ENCODE data around the gene BBS9.
"Not testable (repeated sequence)": the region's sequence is repeated elsewhere in the genome, so short reads cannot be mapped to it uniquely, and the experiment has no call there.

Gene BBS9

DNA sequence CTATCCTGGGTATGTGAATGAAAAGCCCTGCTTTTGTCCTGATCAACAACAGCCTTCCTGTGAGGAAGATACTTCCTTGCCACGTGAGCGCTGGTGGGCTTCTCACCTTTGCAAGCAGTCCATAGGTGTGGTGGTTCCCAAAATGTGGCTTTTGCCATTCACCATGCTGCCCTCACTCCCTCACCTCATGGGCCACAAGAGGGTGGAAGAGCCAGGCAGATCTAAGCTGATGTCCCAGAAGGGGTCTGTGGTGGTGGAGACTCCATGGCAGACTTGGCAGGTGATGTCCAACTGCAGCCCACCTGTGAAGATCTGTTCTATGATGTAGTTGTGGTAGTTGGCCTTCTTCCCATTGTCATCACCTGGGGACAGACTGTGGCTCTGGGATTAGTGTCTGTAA lies 147.4 kb downstream of the BBS9 start:
- no peak for DNase-seq (ENCODE audit: low read depth in 2 of 2)

DNA sequence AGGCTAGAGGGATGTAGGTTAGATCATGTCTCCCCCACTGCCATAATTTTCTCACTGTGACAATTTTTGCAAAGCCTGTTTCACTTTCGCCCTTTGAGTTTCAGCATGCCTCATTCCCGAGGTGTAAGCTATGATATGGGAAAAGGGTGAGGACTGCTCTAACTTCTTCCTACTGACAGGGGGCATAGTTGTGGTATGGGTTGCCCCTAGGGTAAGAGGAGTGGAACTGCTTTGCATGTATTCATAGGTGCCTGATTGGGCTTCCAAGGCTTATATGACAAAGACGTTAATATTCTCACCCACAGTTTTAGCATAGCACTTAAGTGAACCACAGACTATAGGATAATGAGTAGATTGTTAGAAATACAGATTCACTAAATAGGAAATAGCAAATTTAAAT lies 148.7 kb downstream of the BBS9 start:
- no peak for DNase-seq (ENCODE audit: low read depth in 2 of 2)

DNA sequence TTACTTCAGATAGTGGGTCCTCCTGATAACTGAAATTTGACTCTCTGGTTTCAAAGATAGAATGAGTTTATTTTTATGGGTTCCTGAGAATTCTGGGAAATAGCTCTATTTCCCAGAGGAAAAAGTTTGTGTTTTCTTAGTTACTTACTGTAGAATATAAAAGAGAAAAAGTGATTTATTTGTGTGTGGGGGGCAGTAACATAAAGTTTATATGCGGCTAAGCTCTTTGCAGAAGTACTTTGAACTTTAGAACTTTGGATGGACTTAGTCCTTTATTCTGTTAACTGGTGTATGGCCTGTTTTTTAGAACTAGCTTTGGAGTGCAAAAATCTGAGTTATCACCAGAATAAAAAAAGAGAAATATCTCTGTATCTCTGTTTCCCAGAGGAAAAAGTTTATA lies 157.1 kb downstream of the BBS9 start:
- DNase-seq (ENCODE audit: low read depth in 2 of 2) = no peak

DNA sequence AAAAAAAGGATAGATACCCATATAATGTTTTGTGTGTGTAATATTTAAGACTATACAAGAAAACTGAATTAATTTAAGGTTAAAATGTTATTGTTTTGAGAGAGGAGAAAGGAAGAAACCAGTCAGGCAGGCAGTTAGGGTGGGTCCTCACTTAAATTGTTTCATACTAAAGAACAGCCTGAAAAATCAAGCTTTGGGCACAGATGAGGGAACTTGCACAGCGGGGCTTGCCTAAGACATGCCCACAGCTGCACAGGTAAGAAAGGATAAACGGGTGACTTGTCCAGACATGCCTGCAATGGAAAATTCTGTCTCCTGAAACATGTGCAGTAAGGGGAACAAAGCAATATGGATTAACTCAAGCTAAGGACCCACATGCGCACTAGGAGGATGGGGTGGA lies 158.4 kb downstream of the BBS9 start:
- DNase-seq (ENCODE audit: low read depth in 2 of 2) = no peak

DNA sequence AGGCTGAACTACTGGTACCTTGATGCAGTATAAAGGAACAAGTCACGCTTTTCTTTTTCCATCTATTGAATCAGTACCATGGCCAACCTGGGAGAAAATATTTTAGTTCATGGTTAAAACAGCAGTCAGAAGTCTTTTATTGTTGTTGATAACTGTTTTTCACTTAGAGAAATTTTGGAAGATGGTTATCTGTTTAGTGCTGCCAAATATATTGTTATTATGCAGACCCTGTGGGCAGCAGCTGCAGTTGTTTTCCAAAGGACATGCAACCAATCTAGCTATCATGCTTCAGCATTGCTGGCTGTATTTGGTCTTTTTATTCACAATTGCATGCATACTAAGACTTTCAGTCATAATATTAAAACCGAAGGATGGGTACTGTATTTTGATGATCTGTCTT lies 169.5 kb downstream of the BBS9 start:
- DNase-seq (ENCODE audit: low read depth in 2 of 2) = no peak

DNA sequence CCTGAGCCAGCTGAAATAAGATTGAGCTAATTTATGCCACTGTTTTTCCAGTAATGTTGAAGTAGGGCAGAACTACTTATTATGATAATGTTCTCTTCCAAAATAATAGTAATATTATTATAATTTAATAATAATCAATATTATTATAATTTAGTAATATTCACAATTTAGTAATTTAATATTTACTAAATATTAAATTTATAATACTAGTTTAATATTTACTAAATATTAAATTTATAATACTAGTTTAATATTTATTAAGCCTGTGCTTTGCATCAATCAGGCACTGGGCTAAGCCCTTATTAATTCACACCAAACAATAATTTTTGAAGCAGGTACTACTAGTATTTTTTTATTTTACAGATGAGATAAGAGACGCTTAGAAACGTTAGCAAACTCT lies 170.1 kb downstream of the BBS9 start:
- no peak for DNase-seq (ENCODE audit: low read depth in 2 of 2)

DNA sequence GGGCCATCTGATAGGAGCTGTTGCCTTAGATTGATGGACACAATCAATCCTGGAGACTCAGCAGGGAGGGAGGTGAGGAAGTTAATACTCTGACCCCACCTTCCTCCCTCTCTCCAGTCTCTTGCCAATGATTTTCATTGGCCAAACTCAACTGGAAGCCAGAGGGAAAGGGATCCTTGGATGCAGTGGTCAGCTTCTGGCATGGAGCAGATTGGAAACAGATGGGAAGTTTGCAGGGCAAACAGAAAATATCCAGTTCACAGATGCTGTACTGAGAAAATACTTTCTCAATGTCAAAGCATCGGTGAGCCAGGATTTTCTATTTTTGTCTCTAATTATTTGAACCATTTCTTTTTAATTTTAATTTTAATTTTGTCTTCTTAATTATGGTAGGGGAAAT lies 170.8 kb downstream of the BBS9 start:
- no peak for DNase-seq (ENCODE audit: low read depth in 2 of 2)

DNA sequence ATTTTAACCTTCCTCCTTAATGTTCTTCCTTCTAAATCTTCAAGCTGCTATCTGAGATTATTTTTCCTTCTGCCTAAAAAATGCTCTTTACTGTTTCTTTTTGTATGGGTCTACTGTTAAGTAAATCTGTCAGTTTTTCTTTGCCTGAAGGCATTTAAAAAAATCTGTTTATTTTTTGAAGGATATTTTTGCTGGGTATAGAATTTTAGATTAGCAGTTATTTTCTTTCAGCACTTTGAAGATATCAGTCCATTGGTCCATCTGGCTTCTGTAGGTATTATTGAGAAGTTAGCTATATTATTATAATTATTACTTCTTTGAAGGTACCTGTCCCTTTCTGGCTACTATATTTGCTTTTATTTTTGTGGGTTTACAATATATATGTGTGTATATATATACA lies 171.4 kb downstream of the BBS9 start:
- DNase-seq (ENCODE audit: low read depth in 2 of 2) = no peak

DNA sequence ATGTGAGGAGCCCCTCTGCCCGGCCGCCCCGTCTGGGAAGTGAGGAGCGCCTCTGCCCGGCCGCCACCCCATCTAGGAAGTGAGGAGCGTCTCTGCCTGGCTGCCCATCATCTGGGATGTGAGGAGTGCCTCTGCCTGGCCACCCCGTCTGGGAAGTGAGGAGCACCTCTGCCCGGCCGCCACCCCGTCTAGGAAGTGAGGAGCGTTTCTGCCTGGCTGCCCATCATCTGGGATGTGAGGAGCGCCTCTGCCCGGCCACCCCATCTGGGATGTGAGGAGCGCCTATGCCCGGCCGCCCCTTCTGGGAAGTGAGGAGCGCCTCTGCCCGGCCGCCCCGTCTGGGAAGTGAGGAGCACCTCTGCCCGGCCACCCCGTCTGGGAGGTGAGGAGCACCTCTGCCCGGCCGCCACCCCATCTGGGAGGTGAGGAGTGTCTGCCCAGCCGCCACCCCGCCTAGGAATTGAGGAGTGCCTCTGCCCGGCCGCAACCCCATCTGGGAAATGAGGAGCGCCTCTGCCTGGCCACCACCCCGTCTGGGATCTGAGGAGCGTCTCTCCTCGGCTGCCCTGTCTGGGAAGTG lies 174.7 kb downstream of the BBS9 start:
- DNase-seq (ENCODE audit: low read depth in 2 of 2) = not testable (repeated sequence)

DNA sequence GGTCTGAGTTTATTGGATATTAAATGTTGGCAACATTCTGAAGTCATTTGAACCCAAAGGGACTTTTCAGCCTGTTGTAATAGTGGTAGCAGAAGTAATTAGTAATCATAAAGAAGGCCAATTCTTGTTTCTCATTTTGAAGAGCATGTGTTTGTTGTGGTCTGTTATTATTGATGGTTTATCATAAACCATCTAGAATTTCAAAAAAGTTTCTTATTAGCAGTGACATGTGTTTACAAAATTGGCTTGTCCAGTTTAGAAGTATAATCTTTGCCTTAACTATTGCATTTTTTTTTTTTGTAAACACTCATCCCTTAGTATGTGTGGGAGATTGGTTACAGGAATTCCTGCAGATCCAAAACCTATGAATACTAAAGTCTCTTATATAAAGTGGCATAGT lies 177.8 kb downstream of the BBS9 start:
- DNase-seq (ENCODE audit: low read depth in 2 of 2) = no peak

DNA sequence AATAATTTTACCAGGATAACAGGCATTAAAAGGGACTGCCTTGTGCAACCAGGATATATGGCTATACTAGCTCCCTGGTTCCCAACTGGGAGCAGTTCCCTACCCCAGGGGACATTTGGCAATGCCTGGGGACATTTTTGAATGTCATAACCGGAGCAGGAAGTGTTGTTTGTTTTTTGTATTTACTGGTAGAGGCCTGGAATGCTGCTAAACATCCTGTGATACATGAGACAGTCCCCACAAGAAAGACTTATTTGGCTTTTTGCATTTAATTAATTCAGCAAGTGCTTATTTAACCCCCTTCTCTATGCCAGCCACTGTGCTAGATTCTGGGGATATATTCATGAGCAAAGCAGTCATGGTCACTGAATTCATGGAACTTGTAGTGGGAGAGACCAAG lies 181.2 kb downstream of the BBS9 start:
- DNase-seq (ENCODE audit: low read depth in 2 of 2) = no peak

DNA sequence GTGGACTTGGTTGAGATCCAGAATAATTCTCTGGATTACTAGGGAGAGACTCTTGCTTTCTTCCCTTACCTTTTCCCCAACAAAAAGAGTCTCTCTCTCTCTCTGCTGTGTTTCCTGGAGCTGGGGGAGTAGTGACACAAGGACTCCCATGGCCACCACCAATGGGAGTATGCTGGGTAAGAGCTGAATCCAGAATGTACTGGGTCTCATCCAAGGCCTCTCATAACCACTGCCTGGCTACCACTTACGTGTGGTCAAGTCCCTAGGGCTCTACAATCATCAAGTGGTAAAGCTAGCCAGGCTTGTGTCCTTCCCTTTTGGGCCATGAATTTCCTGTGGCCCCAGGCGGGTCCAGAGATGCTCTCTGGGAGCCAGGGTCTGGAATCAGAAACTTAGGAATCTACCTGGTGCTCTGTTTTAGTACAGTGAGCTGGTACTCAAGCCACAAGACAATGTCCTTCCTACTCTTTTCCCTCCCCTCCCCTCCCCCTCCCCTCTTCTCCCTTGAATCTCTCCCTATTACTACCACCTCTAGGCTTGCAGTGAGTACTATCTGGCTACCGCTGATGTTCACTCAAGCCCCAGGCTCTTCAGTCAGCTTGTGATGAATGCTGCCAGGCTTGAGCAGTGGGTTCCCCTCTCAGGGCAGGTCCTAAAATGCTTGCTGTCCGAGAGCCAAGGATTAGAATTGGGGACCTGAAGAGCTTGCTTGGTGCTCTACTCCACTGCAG lies 196.6 kb downstream of the BBS9 start:
- no peak for DNase-seq (ENCODE audit: low read depth in 2 of 2)

DNA sequence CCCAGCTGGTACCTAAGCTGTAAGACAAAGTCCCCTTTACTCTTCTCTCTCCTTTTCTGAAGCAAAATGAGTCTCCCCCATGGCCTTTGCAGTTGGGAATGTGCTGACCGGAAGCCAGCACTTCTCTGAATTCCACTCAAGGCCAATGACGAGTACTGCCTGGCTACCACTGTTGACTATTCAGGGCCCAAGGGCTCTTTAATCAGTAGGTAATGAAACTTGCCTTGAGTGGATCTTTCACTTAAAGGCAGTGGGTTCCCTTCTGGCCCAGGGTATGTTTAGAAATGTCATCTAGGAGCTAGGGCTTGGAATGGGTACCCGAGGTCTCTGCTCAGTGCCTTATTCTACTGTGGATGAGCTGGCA lies 197.1 kb downstream of the BBS9 start:
- no peak for DNase-seq (ENCODE audit: low read depth in 2 of 2)

DNA sequence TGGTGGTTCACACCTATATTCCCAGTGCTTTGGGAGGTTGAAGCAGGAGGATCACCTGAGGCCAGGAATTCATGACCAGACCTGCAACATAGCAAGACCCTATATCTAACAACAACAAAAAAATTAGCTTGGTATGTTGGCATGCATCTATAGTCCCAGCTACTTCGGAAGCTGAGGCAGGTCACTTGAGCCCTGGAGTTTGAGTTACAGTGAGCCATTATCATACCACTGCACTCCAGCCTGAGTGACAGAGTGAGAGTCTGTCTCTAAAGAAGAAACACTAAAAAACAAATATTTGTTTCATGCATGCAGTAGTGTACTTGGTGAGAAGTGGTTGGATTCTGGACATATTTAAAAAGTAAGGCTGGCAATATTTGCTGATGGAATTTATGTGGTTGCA lies 198.1 kb downstream of the BBS9 start:
- no peak for DNase-seq (ENCODE audit: low read depth in 2 of 2)

DNA sequence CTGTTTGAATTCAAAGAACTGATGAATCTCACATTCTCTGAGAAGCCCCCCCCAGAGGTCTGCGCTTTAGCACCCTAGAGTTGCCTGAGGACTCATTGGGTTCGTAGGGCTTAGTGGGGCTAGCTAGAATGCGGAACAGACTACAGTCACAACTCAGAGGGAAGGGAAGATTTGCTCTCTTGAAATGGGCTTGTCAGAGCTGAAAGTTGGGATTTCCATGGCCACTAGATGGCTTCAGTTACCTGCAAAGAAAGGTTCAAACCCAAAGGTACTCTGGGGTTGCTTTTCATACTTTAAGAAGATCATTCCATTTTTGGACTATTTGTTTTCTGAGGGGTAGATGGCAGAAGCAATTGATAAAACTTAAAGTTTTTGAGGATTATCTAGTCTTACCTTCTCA lies 205.0 kb downstream of the BBS9 start:
- no peak for DNase-seq (ENCODE audit: low read depth in 2 of 2)

DNA sequence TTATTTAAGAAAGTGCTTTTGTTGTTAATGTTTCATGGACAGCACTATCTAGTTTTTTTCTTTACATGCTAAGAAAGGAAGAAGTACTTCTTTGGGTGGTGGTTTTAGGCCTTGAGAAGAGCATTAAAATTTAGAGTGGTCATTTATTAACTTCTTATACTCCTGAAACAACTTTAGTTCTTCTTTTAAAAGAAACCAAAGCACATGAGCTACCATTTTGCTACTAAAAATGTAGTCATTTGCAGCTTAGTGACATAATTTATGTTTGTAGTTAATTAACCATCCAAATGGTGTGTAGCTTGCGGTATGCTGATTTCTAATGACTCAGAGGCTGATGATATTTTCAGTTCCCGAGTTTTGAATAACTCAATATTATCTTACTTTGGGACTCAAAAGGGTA lies 207.5 kb downstream of the BBS9 start:
- DNase-seq (ENCODE audit: low read depth in 2 of 2) = no peak

DNA sequence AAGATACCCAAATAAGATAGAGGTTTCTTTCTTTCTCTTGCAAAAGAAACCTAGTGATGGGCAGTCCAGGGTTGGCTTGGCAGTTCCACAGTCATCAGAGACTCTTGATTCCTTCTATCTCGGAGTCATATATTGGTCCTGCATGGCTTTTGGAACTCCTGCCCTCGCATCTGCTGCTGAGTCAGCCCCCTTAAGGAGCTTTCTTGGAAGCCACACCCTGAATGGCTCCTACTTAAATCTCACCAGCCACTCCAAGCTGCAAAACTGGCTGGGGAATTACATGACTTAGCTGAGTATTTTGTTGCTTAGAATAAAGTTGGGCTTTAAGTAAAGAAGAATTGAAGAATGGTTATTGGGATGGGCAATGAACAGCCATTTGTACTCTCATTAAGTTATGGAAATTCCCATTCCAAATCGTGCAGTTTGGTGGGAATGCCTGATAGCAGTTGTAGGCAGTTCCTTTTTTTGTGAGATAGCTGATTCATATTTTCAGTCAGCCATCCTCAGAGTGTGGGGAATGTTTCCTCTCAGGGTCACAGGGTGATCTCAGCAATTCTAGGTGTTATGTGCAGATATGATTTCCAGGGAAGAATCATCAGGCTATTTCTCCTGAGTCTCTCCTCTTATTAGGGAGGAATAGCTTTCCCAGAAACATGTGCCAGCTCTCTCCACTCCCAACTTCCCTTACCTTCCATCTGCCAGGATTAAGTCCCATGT lies 209.9 kb downstream of the BBS9 start:
- DNase-seq (ENCODE audit: low read depth in 2 of 2) = no peak

DNA sequence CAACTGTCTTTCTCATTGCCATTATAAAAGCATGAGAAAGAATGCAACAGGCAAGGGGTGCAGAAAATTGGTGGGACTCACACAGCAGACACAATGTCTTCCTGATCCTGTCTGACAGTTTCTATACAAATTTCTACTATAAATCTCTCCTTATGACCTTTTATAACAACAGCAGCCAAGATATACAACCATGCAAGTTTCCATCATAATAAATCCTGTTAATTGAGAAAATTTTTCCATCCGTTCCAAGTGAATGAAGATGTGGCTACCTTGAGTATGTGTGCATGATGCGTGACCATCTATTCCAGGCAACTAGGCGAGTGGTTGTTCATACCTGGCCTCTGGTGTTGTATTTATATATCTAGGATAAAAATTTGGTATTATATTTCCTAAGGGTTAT lies 216.7 kb downstream of the BBS9 start:
- DNase-seq (ENCODE audit: low read depth in 2 of 2) = no peak

DNA sequence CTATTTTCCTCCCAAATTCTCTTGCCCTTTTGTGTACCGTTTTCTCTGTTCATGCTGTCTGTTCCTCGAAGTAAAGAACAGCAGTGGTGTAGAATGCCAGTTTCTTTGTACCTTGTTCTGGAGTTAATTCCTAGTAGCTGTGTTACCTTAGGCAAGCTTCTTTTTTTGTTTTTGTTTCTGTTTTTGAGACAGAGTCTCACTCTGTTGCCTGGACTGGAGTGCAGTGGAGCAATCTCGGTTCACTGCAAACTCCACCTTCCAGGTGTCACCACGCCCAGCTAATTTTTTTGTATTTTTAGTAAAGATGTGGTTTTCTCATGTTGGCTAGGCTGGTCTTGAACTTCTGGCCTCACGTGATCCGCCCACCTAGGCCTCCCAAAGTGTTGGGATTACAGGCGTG lies 221.2 kb downstream of the BBS9 start:
- DNase-seq (ENCODE audit: low read depth in 2 of 2) = no peak

DNA sequence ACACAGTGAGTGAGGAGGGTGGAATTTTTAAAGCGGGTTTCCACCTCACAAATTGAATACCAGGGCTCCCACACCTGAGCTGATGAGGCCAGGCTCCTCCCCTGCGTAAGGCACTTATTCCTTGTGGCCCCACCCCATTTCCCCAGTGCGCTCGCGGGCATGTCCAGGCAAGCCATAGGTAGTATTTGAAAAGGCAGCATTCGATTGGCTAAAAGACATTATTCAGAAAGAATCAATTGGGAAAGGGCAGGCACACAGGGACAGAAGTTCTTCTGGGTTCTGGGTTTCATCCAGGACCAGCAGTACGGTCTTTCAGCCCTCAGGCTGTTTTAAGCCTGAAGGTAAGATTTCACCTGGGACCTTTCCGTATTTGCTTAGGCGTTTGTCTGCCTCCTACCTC lies 222.3 kb downstream of the BBS9 start:
- DNase-seq (ENCODE audit: low read depth in 2 of 2) = no peak

DNA sequence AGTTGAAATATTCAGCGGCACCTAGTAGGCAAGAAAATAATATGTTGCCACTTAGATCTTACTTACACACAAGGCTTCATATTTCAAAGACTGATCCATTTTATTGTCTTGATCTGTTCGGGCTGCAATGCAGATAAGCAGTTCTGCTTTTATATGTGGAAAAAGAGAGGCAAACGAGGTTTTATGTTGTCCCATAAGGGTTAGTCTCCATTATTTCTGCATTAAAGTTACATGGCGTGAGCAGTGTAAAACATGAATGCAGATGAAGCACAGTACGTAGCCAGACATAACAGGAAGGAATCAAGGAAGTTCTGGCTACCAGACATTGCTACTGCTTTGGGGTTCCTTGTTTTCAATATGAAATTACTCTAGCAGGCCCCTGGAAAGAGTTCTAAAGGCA lies 224.8 kb downstream of the BBS9 start:
- no peak for DNase-seq (ENCODE audit: low read depth in 2 of 2)

DNA sequence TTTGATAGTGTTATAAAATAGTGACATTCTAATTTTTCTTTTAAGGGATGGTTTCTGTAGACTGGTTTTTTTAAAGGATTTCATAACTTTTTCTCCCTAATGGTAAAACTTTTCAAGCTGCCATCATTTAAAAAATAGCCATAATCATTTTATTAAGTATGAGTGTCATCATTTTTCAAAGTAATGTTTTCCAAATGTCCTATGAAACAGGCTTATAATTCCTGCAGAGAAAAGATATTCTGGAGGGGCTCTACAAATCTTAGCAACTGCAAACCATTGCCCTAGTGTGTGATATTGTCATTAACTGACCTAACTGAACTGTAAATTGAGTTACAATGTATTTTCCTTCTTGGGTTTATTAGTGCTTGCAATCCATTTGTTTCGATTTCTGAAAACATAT lies 226.0 kb downstream of the BBS9 start:
- DNase-seq (ENCODE audit: low read depth in 2 of 2) = no peak

DNA sequence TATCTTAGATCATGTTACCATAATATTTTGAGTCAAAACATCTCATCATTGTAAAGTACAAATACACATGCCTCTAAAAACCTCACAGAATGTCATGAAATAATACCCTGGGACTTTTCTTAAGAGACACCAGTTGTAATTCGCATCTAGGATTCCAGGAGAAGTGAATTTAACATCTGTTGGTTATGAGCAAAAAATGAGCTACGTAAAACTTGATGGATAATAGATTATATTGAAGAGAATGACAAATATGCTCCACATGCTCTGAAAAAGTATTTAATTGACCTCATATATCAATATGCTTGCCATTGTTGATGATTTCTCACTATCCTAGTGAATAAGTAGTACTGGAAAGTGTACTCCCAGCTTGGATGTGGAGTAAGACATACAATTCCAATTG lies 227.0 kb downstream of the BBS9 start:
- DNase-seq (ENCODE audit: low read depth in 2 of 2) = no peak

DNA sequence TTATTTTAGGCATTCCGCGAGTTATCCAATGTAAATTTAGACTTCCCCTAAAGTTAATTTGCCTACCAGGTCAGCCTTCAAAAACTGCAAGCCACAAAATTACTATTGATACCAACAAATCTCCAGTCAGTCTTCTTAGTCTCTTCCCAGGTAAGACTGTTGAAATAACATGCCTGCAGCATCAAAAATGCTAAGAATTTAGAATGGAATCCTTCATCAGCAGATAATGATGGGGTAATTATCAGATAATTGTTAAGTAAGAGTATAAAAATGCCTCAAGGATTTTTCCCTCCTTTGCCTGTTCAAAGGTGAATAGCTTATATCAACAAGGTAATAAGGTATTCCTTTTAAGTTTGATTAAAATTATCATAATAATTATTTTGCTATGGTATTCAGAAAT lies 228.5 kb downstream of the BBS9 start:
- no peak for DNase-seq (ENCODE audit: low read depth in 2 of 2)

Data from stimulated activated CD4-positive, alpha-beta T cell treated with anti-CD3 and anti-CD28 coated beads, Interleukin-1b, Interleukin-23, amount 100 ng/mL, for 4 hours (primary cell).